ENCODE measurements around the gene FOSB.
A peak's percentile ranks its signal among the peaks of the same experiment; 100 is the strongest.

The FOSB gene

GRCh38 chr19:45468803-45469131 lies 971 bp downstream of the FOSB start:
- no peak for DNase-seq (ENCODE audit: low read depth in 2 of 2)

- DNase-seq (ENCODE audit: low read depth in 2 of 2): peak; percentile 77 to 88
These were observed 1.5 kb downstream of the FOSB start for GRCh38 chr19:45469132-45469944.

- no peak for DNase-seq (ENCODE audit: low read depth in 2 of 2)
These were observed 2.4 kb downstream of the FOSB start for GRCh38 chr19:45469945-45470761.

- DNase-seq (ENCODE audit: low read depth in 2 of 2): no peak
These were observed 2.9 kb downstream of the FOSB start for GRCh38 chr19:45470762-45471081.

- DNase-seq (ENCODE audit: low read depth in 2 of 2): no peak
These were observed 3.5 kb downstream of the FOSB start for GRCh38 chr19:45471111-45471930.

- DNase-seq (ENCODE audit: low read depth in 2 of 2): no peak
These were observed 4.3 kb downstream of the FOSB start for GRCh38 chr19:45471931-45472562.

- DNase-seq (ENCODE audit: low read depth in 2 of 2): no peak
These were observed 5.0 kb downstream of the FOSB start for GRCh38 chr19:45472563-45473366.

- DNase-seq (ENCODE audit: low read depth in 2 of 2): no peak
These were observed 5.5 kb downstream of the FOSB start for GRCh38 chr19:45473367-45473681.

GRCh38 chr19:45473682-45474605 lies 6.1 kb downstream of the FOSB start:
- no peak for DNase-seq (ENCODE audit: low read depth in 2 of 2)

- DNase-seq (ENCODE audit: low read depth in 2 of 2): no peak
These were observed 7.1 kb downstream of the FOSB start for GRCh38 chr19:45474606-45475521.

GRCh38 chr19:45475537-45476291 lies 7.9 kb downstream of the FOSB start:
- no peak for DNase-seq (ENCODE audit: low read depth in 2 of 2)

GRCh38 chr19:45476304-45476703 lies 8.5 kb downstream of the FOSB start:
- no peak for DNase-seq (ENCODE audit: low read depth in 2 of 2)

- no peak for DNase-seq (ENCODE audit: low read depth in 2 of 2)
These were observed 9.4 kb downstream of the FOSB start for GRCh38 chr19:45477186-45477585.

GRCh38 chr19:45477713-45478453 lies 10.1 kb downstream of the FOSB start:
- no peak for DNase-seq (ENCODE audit: low read depth in 2 of 2)

- DNase-seq (ENCODE audit: low read depth in 2 of 2): peak; percentile 83 to 88
These were observed 10.8 kb downstream of the FOSB start for GRCh38 chr19:45478454-45479238.

GRCh38 chr19:45483033-45483432 lies 15.2 kb downstream of the FOSB start:
- DNase-seq (ENCODE audit: low read depth in 2 of 2): no peak

All from activated CD8-positive, alpha-beta memory T cell treated with anti-CD3 and anti-CD28 coated beads for 4 hours (primary cell).